ENCODE data around the gene MAFG. TPM values are rescaled to one million over a fixed set of nuclear protein-coding genes. Genes with fewer than 3 reads are reported as not detected.

The MAFG gene
- total and polyA plus RNA-seq, 7 donors, result 21.6 to 74.2 (median 46.0) TPM

DNA sequence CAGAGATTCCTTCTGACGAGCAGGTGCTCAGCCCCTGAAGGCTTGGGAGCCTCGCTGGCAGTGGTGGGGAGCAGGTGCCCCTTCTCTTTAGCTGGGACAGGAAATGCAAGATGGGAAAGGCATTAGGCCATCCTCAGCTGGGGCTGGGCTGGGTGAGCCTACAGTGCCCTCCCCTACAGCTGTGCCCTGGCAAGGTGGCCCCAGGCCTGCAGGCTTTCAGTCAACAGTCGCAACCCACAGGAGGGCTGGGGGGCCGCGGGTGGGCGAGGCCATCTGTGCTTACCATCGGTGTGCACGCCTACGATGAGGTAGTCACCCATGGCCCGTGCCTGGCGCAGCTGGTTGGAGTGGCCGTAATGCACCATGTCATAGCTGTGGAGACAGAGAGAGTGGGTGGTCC lies 18.3 kb downstream of the MAFG start:
- ATAC-seq, result no peak
- intact Hi-C loops (cut with DNase I), result no loop called here
- TF ChIP-seq, protein P1, sequence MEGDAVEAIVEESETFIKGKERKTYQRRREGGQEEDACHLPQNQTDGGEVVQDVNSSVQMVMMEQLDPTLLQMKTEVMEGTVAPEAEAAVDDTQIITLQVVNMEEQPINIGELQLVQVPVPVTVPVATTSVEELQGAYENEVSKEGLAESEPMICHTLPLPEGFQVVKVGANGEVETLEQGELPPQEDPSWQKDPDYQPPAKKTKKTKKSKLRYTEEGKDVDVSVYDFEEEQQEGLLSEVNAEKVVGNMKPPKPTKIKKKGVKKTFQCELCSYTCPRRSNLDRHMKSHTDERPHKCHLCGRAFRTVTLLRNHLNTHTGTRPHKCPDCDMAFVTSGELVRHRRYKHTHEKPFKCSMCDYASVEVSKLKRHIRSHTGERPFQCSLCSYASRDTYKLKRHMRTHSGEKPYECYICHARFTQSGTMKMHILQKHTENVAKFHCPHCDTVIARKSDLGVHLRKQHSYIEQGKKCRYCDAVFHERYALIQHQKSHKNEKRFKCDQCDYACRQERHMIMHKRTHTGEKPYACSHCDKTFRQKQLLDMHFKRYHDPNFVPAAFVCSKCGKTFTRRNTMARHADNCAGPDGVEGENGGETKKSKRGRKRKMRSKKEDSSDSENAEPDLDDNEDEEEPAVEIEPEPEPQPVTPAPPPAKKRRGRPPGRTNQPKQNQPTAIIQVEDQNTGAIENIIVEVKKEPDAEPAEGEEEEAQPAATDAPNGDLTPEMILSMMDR (IDR thresholded peaks at IDR 0.05), result no peak
- Histone ChIP-seq H3K4me1 (peaks cover 23% of the 10 kb centered on the region), H3K9me3 (no peaks in the 10 kb centered on the region), H3K4me3 (no peak overlapping the region), H3K27me3 (ENCODE audit: insufficient read depth in 3 of 3, low read length in 2 of 3) (no peaks in the 10 kb centered on the region), H3K27ac (no peak overlapping the region), H3K36me3 (ENCODE audit: insufficient read depth in 1 of 2, low read depth in 1 of 2) (peaks cover 0 to 46% of the 10 kb centered on the region in 2 donors)
- 81 to 91% (median 82%) methylated on average over 12 of the region's 12 CpGs for WGBS, 3 donors
- DNase-seq, result no peak

DNA sequence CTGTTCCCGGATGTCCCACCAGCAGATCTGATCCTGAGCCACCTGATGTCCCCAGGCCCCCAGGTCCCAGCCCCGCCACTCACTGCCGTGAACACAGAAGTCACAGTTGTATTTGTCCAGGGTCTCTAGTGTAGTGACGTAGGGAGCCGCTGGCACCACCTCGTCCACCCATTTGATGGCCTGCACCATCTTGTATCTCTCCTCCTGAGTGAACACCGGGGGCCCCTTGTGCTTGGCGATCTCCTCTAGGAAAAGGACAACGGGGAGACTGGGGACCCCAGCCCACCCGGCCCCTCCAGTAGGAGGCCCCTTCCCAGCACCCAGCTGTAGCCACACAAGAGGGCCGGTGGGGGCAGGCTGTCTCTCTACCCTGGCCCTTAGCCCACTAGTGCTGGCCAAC lies 18.7 kb downstream of the MAFG start:
- Histone ChIP-seq H3K27ac (no peak overlapping the region), H3K9me3 (no peaks in the 10 kb centered on the region), H3K4me3 (no peak overlapping the region), H3K36me3 (ENCODE audit: insufficient read depth in 1 of 2, low read depth in 1 of 2) (peaks cover 0 to 45% of the 10 kb centered on the region in 2 donors), H3K4me1 (peaks cover 23% of the 10 kb centered on the region), H3K27me3 (ENCODE audit: insufficient read depth in 3 of 3, low read length in 2 of 3) (no peaks in the 10 kb centered on the region)
- 93 to 94% (median 93%) methylated on average over 11 of the region's 11 CpGs for WGBS, 3 donors
- ATAC-seq (no peak), DNase-seq (no peak)
- TF ChIP-seq, protein P1 (IDR thresholded peaks at IDR 0.05), result no peak
- intact Hi-C loops (cut with DNase I), result no loop called here

DNA sequence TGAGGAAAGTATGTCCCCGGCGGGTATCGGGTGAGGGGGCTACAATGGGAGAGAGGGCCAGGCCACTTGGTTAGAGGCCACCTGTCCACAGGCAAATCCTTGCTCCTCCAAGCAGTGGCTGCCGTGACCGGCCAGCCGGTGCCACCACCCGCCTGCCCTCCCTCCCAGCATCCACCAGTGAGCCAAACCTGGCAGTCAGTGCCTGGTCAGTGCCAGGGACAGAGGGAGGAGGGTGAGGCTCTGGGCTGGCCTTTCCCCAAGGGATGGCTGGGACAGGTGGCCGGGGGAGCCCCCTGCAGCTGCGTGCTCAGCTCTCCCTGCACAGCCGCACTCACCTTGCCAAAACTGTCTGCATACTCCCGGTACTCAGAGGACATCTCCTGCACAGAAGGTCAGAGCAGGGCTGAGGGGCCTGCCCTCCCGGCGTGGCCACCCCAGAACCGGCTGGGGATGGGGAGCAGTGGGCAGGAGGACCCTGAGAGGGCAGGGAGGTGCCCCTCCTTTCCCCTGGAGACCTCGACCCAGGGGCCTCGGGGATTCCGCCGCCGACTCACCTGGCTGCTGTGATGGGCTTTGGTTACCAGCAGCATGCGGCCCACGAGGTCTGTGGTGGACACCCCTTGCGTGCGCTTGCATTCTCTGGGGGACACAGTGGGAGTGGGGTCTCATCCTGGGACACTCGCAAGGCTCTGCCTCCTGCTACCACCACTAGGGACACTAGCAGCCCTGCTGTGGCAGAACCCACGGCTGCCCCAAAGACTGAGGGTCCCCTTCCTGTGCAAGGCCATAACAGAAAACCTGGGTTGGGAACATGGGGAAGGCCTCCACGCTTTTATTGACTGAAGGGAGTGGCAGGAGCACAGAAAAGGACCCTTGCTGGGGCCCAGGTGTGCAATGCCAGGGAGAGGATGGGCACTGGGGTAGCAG lies 20.1 kb downstream of the MAFG start:
- peaks cover 23% of the 10 kb centered on the region for H3K4me1 ChIP-seq
- peak; percentile 39 to 89 for DNase-seq
- peak overlapping the region; percentile 65 for H3K27ac ChIP-seq
- intact Hi-C loops (cut with DNase I), result no loop called here
- H3K4me3 ChIP-seq, result no peak overlapping the region
- H3K27me3 ChIP-seq (ENCODE audit: insufficient read depth in 3 of 3, low read length in 2 of 3), result no peaks in the 10 kb centered on the region
- H3K36me3 ChIP-seq (ENCODE audit: insufficient read depth in 1 of 2, low read depth in 1 of 2), result peaks cover 0 to 32% of the 10 kb centered on the region in 2 donors
- ATAC-seq, result peak; percentile 57 to 83 (median 80)
- WGBS, 3 donors, result 52 to 59% (median 54%) methylated on average over 23 to 26 of the region's 26 CpGs
- no peaks in the 10 kb centered on the region for H3K9me3 ChIP-seq
- TF ChIP-seq, protein P1 (IDR thresholded peaks at IDR 0.05), result no peak

DNA sequence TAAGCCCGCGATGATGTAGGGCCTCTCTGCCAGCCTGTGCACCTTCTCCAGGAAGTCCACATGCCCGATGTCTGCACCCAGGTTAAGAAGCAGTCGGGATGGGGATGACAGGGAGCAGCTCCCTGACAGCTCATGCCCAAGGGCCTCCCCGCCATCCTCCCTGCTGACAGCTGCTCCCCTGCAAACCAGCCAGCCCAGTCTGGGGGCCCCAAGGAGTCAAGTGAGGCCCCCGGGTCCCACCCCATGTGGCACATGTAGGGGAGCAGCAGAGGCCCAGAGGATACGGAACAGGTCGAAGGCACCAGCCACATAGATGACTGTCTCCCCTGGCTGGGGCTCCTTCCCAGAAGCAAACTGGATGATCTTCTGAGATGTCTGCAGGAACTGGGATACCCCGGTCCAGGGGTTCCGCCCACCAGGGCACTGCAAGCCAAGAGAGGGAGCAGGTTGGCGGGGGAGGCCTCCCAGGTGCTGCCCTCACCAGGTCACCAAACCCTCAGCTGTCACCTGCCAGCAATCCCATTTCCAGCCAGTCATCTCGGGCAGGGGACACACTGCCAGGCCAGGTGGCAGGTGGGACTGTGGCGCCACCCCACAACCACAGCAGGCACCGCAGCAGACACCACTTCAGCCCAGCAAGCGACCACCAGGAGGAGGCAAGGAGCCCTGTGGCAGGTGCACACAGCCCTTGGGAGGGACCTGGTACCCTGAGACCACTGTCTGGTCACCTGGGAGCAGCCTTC lies 20.9 kb downstream of the MAFG start:
- TF ChIP-seq, protein P1 (IDR thresholded peaks at IDR 0.05), result no peak
- Histone ChIP-seq H3K4me1 (peaks cover 23% of the 10 kb centered on the region), H3K36me3 (ENCODE audit: insufficient read depth in 1 of 2, low read depth in 1 of 2) (peaks cover 0 to 26% of the 10 kb centered on the region in 2 donors), H3K4me3 (no peak overlapping the region), H3K27ac (peak overlapping the region; percentile 65), H3K27me3 (ENCODE audit: insufficient read depth in 3 of 3, low read length in 2 of 3) (no peaks in the 10 kb centered on the region), H3K9me3 (no peaks in the 10 kb centered on the region)
- WGBS, 3 donors, result 82 to 89% (median 86%) methylated on average over 14 to 15 of the region's 15 CpGs
- intact Hi-C loops (cut with DNase I), result no loop called here
- ATAC-seq (peak in 1 of 4 donors; percentile 0), DNase-seq (peak in 1 of 2 donors; percentile 12)

Measured in psoas muscle (tissue), 8 donors.